SK-N-SH treated with all-trans-retinoic acid at 6 μM for 48 hours (cell line): Measurements from ENCODE around the gene ARHGEF38.

ENCODE experiments used
- ARNTL ChIP-seq: fragments of 450-650 bp; formaldehyde crosslinking; IDR thresholded peaks from 2 replicates; pipeline ENCODE4 v1.5.0; 2020; ENCODE audit warnings: low read depth, mild to moderate bottlenecking, moderate library complexity, borderline replicate concordance
- CSDC2 ChIP-seq: fragments of 250-450 bp; sonication (Bioruptor Pico); IDR thresholded peaks from 2 replicates; pipeline ENCODE4 v1.5.0; 2020; ENCODE audit warnings: mild to moderate bottlenecking, moderate library complexity
- GLIS3 ChIP-seq: fragments of 250-450 bp; sonication (Bioruptor Pico); IDR thresholded peaks from 2 replicates; pipeline ENCODE4 v1.5.0; 2020; ENCODE audit warnings: mild to moderate bottlenecking, moderate library complexity
- ISL1 ChIP-seq: fragments of 250-450 bp; sonication (Bioruptor Pico); IDR thresholded peaks from 2 replicates; pipeline ENCODE4 v2.1.2; 2022; ENCODE audit warnings: mild to moderate bottlenecking, moderate library complexity
- RARB ChIP-seq: fragments of 250-450 bp; sonication (Bioruptor Pico); IDR thresholded peaks from 2 replicates; pipeline ENCODE4 v1.8.0; 2021; ENCODE audit warnings: mild to moderate bottlenecking, moderate library complexity
- TCF4 ChIP-seq: fragments of 250-450 bp; sonication (Bioruptor Pico); IDR thresholded peaks from 2 replicates; pipeline ENCODE4 v1.8.0; 2021; ENCODE audit warnings: mild to moderate bottlenecking, moderate library complexity, borderline replicate concordance
- TOX ChIP-seq: fragments of 250-450 bp; sonication (Bioruptor Pico); IDR thresholded peaks from 2 replicates; pipeline ENCODE4 v1.8.0; 2021; ENCODE audit warnings: mild to moderate bottlenecking, moderate library complexity, borderline replicate concordance
- ZFP3 ChIP-seq: fragments of 250-450 bp; sonication (Bioruptor Pico); IDR thresholded peaks from 2 replicates; pipeline ENCODE4 v1.5.0; 2020; ENCODE audit warnings: mild to moderate bottlenecking, moderate library complexity
- ZNF8 ChIP-seq: fragments of 450-650 bp; formaldehyde crosslinking; IDR thresholded peaks from 2 replicates; pipeline ENCODE4 v1.5.0; 2020; ENCODE audit warnings: mild to moderate bottlenecking, moderate library complexity
- TF ChIP-seq, protein P1 (sequence below): fragments of 250-450 bp; sonication (Bioruptor Pico); IDR thresholded peaks from 2 replicates; pipeline ENCODE4 v1.8.0; 2020; ENCODE audit warnings: mild to moderate bottlenecking, moderate library complexity, borderline replicate concordance
- TF ChIP-seq, protein P2 (sequence below): fragments of 250-450 bp; sonication (Bioruptor Pico); IDR thresholded peaks from 2 replicates; pipeline ENCODE4 v1.5.0; 2020; ENCODE audit warnings: mild to moderate bottlenecking, moderate library complexity
- TF ChIP-seq, protein P3 (sequence below): fragments of 250-450 bp; sonication (Bioruptor Pico); IDR thresholded peaks from 2 replicates; pipeline ENCODE4 v1.5.1; 2021; ENCODE audit warnings: mild to moderate bottlenecking, moderate library complexity

DNA sequence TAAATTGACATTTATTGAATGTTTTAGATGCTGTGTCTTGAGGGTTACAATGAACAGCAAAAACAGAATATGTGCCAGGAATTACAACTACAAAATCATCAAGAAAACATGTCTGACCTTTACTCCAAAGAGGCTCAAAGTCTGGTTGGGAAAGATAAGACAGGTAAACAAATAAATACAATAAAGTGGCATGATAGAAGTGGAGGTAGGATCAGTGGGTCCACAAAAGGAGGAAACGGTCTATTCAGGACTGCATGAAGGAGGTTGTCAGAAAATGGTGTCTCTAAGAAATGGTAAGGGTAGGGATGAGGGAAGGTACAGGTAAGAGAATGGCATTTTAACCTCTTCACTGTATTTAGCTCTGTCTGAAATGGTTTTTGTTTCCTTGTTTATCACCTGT lies 3.8 kb downstream of the ARHGEF38 start:
- TF ChIP-seq ARNTL (CRISPR knock-in tag) (no peak), TOX (no peak), ISL1 (CRISPR knock-in tag) (no peak), GLIS3 (CRISPR knock-in tag) (no peak), TCF4 (no peak), ZFP3 (CRISPR knock-in tag) (no peak), RARB (no peak), ZNF8 (CRISPR knock-in tag) (no peak), CSDC2 (CRISPR knock-in tag) (no peak)
- TF ChIP-seq, protein P1, sequence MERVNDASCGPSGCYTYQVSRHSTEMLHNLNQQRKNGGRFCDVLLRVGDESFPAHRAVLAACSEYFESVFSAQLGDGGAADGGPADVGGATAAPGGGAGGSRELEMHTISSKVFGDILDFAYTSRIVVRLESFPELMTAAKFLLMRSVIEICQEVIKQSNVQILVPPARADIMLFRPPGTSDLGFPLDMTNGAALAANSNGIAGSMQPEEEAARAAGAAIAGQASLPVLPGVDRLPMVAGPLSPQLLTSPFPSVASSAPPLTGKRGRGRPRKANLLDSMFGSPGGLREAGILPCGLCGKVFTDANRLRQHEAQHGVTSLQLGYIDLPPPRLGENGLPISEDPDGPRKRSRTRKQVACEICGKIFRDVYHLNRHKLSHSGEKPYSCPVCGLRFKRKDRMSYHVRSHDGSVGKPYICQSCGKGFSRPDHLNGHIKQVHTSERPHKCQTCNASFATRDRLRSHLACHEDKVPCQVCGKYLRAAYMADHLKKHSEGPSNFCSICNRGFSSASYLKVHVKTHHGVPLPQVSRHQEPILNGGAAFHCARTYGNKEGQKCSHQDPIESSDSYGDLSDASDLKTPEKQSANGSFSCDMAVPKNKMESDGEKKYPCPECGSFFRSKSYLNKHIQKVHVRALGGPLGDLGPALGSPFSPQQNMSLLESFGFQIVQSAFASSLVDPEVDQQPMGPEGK (CRISPR knock-in tag): no peak
- TF ChIP-seq, protein P2, sequence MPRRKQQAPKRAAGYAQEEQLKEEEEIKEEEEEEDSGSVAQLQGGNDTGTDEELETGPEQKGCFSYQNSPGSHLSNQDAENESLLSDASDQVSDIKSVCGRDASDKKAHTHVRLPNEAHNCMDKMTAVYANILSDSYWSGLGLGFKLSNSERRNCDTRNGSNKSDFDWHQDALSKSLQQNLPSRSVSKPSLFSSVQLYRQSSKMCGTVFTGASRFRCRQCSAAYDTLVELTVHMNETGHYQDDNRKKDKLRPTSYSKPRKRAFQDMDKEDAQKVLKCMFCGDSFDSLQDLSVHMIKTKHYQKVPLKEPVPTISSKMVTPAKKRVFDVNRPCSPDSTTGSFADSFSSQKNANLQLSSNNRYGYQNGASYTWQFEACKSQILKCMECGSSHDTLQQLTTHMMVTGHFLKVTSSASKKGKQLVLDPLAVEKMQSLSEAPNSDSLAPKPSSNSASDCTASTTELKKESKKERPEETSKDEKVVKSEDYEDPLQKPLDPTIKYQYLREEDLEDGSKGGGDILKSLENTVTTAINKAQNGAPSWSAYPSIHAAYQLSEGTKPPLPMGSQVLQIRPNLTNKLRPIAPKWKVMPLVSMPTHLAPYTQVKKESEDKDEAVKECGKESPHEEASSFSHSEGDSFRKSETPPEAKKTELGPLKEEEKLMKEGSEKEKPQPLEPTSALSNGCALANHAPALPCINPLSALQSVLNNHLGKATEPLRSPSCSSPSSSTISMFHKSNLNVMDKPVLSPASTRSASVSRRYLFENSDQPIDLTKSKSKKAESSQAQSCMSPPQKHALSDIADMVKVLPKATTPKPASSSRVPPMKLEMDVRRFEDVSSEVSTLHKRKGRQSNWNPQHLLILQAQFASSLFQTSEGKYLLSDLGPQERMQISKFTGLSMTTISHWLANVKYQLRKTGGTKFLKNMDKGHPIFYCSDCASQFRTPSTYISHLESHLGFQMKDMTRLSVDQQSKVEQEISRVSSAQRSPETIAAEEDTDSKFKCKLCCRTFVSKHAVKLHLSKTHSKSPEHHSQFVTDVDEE (CRISPR knock-in tag): no peak
- TF ChIP-seq, protein P3, sequence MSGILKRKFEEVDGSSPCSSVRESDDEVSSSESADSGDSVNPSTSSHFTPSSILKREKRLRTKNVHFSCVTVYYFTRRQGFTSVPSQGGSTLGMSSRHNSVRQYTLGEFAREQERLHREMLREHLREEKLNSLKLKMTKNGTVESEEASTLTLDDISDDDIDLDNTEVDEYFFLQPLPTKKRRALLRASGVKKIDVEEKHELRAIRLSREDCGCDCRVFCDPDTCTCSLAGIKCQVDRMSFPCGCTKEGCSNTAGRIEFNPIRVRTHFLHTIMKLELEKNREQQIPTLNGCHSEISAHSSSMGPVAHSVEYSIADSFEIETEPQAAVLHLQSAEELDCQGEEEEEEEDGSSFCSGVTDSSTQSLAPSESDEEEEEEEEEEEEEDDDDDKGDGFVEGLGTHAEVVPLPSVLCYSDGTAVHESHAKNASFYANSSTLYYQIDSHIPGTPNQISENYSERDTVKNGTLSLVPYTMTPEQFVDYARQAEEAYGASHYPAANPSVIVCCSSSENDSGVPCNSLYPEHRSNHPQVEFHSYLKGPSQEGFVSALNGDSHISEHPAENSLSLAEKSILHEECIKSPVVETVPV (CRISPR knock-in tag): no peak
